ENCODE data around the gene CLEC10A. TPM values are rescaled to one million over a fixed set of nuclear protein-coding genes. Genes with fewer than 3 reads are reported as not detected.
A peak's percentile ranks its signal among the peaks of the same experiment; 100 is the strongest.
"Not testable (repeated sequence)": the region's sequence is repeated elsewhere in the genome, so short reads cannot be mapped to it uniquely, and the experiment has no call there.

CLEC10A gene
- total RNA-seq, 1 donor = not detected

GRCh38 chr17:7097940-7098339 lies 17.9 kb upstream of the CLEC10A start:
- no peak overlapping the region for H3K4me3 ChIP-seq (ENCODE audit: low read depth, low read length)
- DNase-seq (ENCODE audit: low read depth) = no peak
- TF ChIP-seq CTCF (IDR thresholded peaks at IDR 0.05; ENCODE audit: insufficient read depth, low read depth, low read length) = no peak

DNA sequence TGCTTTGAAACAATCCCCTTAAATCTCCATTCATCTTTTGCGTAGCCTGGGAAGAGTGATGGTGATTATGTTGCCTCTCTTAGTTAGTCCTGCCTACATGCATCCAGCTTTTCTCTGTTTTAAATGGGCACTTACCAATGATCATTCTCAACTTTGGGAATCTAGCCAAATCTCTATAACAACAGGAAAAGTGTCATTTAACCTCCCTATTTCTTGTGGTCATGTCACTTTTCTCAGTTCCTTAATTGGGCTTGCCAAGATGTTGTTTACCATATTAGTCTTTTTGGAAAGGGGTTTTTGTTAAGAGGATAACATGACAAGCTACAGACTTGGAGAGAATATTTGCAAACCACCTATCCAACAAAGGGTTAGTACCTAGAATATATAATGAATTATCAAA lies 15.6 kb upstream of the CLEC10A start:
- H3K4me3 ChIP-seq (ENCODE audit: low read depth, low read length) = no peak overlapping the region
- DNase-seq (ENCODE audit: low read depth) = no peak

DNA sequence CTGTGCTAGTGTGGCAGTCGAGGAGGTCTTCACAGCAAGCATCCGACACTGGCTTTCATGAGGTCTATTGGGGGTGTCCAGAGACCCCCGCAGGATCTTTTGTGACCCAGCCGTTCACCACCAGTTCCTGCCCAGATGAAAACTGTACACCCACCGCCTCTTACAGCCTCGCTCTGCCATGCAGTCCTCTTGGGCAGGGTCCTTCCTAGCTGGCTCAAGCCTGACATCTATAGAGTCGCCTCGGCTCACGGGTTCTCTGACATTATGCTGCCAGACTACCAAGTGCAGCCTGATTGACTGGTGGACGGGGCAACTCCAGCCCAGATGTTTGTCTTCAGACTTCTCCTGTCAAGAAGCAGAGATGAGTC lies 14.6 kb upstream of the CLEC10A start:
- no peak for TF ChIP-seq CTCF (IDR thresholded peaks at IDR 0.05; ENCODE audit: insufficient read depth, low read depth, low read length)
- no peak overlapping the region for H3K4me3 ChIP-seq (ENCODE audit: low read depth, low read length)
- no peak for DNase-seq (ENCODE audit: low read depth)

More for the DNA sequence above, 15.6 kb upstream of the CLEC10A start:
- no peak for TF ChIP-seq CTCF (IDR thresholded peaks at IDR 0.05; ENCODE audit: insufficient read depth, low read depth, low read length)

- not testable (repeated sequence) for DNase-seq (ENCODE audit: low read depth)
- peak overlapping the region; percentile 10 for H3K4me3 ChIP-seq (ENCODE audit: low read depth, low read length)
Measured at GRCh38 chr17:7091311-7092005, 11.4 kb upstream of the CLEC10A start.

GRCh38 chr17:7089570-7089969 lies 9.5 kb upstream of the CLEC10A start:
- not testable (repeated sequence) for H3K4me3 ChIP-seq (ENCODE audit: low read depth, low read length)

GRCh38 chr17:7088442-7088841 lies 8.4 kb upstream of the CLEC10A start:
- not testable (repeated sequence) for DNase-seq (ENCODE audit: low read depth); H3K4me3 ChIP-seq (ENCODE audit: low read depth, low read length)

More at GRCh38 chr17:7089570-7089969, 9.5 kb upstream of the CLEC10A start:
- not testable (repeated sequence) for DNase-seq (ENCODE audit: low read depth)

DNA sequence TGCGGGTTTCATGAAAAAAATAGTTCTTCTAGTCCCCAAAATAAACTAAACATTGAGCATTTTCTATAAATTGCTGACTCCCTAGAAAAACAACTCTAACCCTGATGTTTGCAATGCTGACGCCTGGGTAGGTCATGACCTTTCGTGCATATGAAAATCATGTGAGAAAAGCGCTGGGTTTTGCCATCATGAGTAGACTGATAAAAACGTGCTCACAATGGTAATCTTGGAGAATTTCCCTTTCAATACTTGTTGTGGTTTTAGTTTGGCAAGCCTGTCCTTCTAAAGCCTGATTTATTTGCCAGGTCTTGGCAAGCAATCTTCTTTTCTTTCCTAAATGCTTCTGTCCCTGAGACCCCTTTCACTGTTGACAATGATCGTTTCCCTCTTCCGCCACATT lies 4.0 kb upstream of the CLEC10A start:
- H3K4me3 ChIP-seq (ENCODE audit: low read depth, low read length) = no peak overlapping the region
- TF ChIP-seq CTCF (IDR thresholded peaks at IDR 0.05; ENCODE audit: insufficient read depth, low read depth, low read length) = no peak
- no peak for DNase-seq (ENCODE audit: low read depth)

DNA sequence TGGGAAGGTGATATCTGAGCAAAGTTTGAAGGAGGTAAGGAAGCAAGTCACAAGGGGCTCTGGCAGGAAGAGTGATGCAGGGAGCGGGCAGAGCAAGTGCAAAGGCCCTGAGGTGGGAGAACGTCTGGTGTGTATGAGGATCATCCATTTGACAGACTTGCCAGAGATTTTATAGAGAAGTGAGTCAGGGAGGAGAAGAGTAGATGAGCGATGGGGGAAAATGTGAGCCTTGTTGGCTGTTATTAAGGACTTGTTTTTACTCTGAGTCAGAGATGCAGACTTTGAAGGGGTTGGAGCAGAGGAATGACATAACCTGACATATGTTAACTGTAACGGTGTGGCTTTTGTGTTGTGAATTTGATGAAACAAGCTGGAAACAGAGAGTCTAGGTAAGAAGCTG lies 3.5 kb upstream of the CLEC10A start:
- H3K4me3 ChIP-seq (ENCODE audit: low read depth, low read length) = no peak overlapping the region
- no peak for DNase-seq (ENCODE audit: low read depth)
- no peak for TF ChIP-seq CTCF (IDR thresholded peaks at IDR 0.05; ENCODE audit: insufficient read depth, low read depth, low read length)

All from fibroblast of villous mesenchyme (primary cell).